GM10266 (cell line): ENCODE measurements around the gene TOLLIP.

Source experiments
- DNase-seq: peaks from one replicate; pipeline ENCODE4 v3.0.0; 2012; ENCODE audit errors: extremely low spot score
- TF ChIP-seq, protein P1 (sequence below): IDR thresholded peaks from 2 replicates; pipeline ENCODE4 v1.5.1; 2012; ENCODE audit warnings: mild to moderate bottlenecking, low read depth; ENCODE audit not compliant: control insufficient read depth, insufficient read depth; ENCODE audit errors: missing control alignments

The TOLLIP gene

DNA sequence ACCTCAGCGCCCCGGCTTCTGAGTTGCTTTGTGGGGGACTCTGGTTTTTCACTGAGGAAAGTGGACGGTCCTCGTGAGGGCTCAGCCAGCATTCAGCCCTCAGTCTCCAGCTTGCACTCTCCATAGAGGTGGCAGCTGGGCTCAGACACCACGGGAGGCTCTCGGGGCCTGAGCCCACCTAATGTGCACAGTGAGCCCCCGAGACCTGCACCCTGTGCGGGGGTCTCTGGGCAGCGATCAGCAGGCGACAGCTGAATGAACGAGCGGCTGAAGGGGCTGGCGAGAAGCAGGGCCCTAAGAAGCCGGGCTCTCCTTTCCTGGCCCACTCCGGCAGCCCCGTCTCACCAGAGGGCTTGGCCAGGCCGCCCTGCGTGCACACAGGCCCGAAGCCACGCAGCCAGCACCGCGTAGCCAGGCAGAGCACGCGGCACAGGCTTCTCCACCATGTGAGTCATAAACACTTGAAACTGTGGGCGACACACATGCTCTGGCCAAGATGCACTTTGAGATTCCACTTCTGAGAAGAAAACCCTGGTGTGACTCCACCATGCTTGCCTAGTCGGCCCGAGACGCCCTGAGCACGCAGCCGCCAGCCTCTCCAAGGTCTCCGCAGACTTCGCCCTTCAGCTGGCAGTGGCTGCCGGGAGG lies 28.0 kb downstream of the TOLLIP start:
- DNase-seq = no peak
- TF ChIP-seq, protein P1, sequence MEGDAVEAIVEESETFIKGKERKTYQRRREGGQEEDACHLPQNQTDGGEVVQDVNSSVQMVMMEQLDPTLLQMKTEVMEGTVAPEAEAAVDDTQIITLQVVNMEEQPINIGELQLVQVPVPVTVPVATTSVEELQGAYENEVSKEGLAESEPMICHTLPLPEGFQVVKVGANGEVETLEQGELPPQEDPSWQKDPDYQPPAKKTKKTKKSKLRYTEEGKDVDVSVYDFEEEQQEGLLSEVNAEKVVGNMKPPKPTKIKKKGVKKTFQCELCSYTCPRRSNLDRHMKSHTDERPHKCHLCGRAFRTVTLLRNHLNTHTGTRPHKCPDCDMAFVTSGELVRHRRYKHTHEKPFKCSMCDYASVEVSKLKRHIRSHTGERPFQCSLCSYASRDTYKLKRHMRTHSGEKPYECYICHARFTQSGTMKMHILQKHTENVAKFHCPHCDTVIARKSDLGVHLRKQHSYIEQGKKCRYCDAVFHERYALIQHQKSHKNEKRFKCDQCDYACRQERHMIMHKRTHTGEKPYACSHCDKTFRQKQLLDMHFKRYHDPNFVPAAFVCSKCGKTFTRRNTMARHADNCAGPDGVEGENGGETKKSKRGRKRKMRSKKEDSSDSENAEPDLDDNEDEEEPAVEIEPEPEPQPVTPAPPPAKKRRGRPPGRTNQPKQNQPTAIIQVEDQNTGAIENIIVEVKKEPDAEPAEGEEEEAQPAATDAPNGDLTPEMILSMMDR = no peak

DNA sequence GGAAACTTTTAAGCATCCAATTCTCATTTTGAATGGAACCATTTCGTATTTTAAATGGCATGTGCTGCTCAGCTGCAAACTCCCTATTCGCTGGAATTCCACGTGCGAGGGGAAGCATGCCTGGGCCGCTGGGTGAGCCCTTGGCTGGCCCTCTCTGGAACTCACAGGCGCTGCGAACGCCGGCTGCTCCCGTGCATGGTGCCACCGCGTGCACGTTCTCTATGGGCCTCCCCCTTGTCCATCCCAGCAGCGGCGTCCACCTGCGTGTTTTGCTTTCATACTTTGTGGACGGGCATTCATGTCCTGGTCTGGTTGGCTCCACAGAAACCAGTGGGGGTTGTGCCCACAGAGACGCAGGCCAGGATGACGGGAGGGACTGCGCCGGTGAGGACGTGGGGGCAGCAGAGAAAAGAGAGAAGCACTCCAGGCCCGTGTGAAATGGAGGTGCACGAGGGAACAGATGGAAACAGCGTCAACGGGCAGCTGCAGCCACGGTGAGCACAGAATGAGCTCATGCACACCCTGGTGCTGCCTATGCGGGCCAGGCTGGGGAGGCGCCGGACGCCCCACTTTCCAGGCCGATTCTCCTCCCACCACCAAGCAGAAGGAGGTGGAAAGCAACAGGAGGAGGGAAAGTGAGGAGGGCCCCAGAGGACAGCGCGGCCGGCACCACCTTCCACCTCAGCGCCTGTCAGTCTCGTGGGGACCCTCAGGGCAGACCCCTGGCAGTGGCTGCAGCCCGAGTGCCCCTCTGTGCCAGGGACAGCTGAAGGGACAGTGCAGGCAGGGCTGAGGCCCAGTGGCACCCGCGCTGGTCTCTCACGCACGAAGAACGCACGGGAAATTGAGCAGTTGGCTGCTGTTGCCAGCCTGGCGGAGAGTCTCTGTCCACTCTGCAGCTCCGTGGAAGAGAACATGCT lies 29.1 kb downstream of the TOLLIP start:
- DNase-seq = no peak
- TF ChIP-seq, protein P1 = no peak

DNA sequence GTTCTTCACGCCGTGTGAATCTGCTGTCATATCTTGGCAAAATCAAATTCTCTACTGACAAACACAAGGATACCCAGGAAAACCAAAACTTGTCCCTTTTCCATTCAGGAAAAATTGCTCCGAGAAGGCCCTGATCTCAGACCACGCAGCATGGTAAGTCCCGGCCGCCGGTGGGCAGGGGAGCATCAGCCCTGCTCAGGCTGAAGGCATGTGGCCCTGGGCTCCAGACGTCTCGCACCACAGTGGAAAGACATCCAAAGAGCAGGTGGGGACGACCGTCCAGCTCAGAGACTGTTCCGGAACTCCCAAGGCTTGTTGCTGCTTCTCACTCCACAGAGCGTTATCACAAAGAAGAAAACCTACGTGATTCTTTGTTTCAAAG lies 29.8 kb downstream of the TOLLIP start:
- DNase-seq = no peak
- TF ChIP-seq, protein P1 = no peak

DNA sequence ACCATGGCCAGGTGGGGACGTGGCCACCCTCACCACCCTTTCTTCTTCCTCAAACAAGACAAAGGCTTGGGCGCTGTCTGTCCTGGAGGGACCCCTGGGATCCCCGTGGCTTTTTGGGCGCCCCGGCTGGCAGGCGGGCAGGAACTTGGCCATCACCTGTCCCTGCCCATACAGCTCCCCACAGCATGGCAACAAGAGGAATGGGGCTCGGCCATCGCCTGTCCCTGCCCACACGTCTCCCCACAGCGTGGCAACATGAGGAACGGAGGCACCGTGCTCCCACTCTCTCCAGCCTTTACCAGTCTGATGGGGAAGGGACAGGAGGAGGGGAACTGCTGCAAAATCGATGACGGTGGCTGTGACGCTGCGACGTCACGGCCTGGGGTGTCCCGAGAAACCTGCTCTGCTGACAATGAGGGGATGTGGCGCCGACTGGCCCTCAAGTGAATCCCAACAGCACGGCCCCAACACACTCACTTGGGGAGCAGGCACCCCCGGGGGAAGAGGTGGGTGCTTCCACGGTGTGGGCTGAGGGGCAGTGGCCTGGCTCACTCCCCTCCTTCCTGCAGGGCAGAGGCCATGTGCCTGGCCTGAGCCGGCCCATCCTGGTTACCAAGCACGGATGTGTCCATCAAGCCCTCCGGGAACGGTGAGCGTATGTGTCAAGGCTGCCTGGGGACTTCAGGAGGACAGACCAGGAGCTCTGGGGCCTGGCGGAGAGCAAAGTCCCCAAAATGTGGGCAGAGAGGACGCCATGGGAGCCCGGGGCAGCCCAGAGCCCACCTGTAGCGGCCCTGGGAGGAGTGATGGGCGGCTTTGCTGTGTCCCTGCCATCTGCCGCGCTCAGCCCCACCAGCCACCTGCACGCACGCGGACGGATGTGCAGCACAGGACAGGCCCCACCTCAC lies 30.4 kb downstream of the TOLLIP start:
- DNase-seq = no peak
- TF ChIP-seq, protein P1 = no peak

DNA sequence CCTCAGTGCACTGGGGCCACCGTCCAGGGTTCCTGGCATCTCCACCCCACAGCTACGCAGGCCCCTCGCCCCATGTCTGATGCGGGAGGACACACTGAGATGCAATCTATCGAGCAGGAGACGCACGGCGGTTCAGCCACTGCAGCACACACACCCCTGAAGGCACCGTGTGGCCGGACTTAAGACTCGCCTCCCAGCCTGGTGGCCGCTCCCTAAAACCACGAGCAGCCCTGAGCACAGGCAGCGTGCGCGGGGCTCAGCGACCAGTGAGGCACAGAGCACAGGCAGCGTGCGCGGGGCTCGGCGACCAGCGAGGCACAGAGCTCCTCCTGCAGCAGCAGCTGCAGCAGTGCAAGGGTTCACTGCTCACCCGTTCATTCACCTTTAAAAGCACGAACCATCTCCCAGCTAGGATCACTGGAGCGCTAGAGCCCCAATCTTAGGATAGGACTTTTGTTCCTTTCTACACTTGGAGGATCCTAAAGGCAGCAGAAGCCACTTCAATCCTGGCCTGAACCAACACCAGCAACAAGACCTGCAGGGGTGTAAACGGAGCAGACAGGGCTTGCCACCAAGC lies 31.4 kb downstream of the TOLLIP start:
- no peak for DNase-seq
- TF ChIP-seq, protein P1 = no peak

DNA sequence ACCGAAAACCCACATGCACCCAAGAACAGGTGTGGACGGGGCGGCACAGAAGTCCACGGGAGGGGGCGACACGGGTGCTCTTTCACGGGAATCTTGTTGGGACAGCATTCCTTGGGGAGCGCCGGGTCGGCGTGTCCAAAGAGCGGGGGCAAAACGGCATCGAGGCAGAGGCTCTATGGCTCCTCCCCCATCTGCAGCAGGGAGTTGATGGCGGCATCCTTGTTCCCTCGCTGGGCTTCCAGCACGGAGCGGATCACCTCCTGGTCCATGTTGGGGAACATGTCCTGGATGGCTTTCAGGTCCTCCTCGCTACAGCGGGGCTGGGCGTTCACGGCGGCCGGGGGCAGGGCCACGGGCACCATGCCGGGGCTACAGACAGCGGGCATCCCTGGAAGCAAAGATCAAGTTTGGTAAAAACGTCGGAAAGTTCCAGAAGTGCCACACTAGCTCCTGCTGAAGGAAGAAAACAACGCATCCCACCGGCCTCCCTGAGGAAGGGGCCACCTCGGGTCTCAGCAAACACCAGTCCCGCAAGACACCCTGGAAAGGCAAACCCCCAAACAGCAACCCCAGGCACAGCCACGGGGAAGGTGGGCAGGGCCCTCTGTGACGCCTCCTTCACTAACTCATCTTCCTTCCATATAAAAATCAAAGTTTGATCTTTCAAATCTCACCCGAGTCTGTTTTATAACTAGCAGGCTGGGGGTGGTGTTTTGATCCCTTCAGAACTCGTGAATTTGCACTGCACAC lies 32.4 kb downstream of the TOLLIP start:
- DNase-seq = no peak
- TF ChIP-seq, protein P1 = no peak
